Thyroid gland (tissue), 4 donors: Measurements from ENCODE around the gene CACHD1.

ENCODE experiments used
- CTCF ChIP-seq, 6 experiments: fragments of 200-600 bp in 3 of 6; fragments of 450-650 bp in 3 of 6; sonication (generic) in 3 of 6; IDR thresholded peaks; one replicate each; pipeline ENCODE4 v1.5.1; 2016 to 2019; ENCODE audit warnings: antibody characterized with exemption in 6 of 6, mild to moderate bottlenecking in 2 of 6, inconsistent platforms in 1 of 6, moderate library complexity in 1 of 6
- POLR2A ChIP-seq, 2 donors: fragments of 450-650 bp; IDR thresholded peaks; one replicate each; pipeline ENCODE4 v1.6.1; 2017; ENCODE audit warnings: antibody characterized with exemption in 2 of 2, mild to moderate bottlenecking in 2 of 2, moderate library complexity in 1 of 2

DNA sequence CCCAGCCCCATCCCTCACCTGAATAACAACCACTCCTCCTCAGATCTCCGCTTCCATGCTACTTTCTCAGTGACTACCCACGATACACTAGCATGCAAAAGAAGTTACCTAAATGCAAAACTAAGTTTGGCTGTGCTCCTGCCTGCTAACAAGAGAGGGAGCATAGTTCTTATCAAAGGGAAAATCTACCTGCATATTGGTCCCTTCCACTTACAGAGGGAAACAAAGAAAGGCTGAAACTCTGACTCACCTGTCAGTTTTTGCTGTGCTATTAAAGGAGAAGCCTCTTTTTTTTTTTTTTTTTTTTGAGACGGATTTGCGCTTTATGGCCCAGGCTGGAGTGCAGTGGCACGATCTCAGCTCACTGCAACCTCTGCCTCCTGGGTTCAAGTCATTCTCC lies 231.1 kb downstream of the CACHD1 start:
- TF ChIP-seq CTCF (IDR thresholded peaks at IDR 0.05) (no peak), POLR2A (IDR thresholded peaks at IDR 0.05) (no peak)
